ENCODE results near the gene PSORS1C2. TPM values are rescaled to one million over a fixed set of nuclear protein-coding genes. Genes with fewer than 3 reads are reported as not detected.

The PSORS1C2 gene
- total RNA-seq, 1 donor from 2014 or later = not detected

- Histone ChIP-seq H3K4me2 (ENCODE audit: low read length) (peak within 1 kb of the TSS; percentile 93), H3K4me3 (ENCODE audit: insufficient read depth, low read depth, low read length) (peak within 1 kb of the TSS; percentile 77), H3K27ac (ENCODE audit: low read depth, low read length) (peak within 1 kb of the TSS; percentile 77), H3K36me3 (ENCODE audit: insufficient read depth, low read length) (no peaks in the 10 kb centered on the region), H3K79me2 (ENCODE audit: insufficient read depth, low read length) (peaks cover 16% of the 10 kb centered on the region), H3K4me1 (ENCODE audit: insufficient read depth, low read length) (peaks cover 13% of the 10 kb centered on the region), H4K20me1 (ENCODE audit: insufficient read depth, low read length) (no peaks in the 10 kb centered on the region), H3K9me3 (ENCODE audit: insufficient read depth, low read depth, low read length) (no peaks in the 10 kb centered on the region), H3K9ac (ENCODE audit: low read length) (peak within 1 kb of the TSS; percentile 92), H3K27me3 (ENCODE audit: insufficient read depth, low read length) (no peaks in the 10 kb centered on the region), H2AFZ (ENCODE audit: low read depth, low read length) (peak within 1 kb of the TSS; percentile 92)
- no peak for TF ChIP-seq EZH2 (IDR thresholded peaks at IDR 0.05; ENCODE audit: insufficient read depth, low read length)
- no peak for TF ChIP-seq CTCF (IDR thresholded peaks at IDR 0.05; ENCODE audit: insufficient read depth, low read depth, low read length)
- peaks cover 4% of the 10 kb centered on the region for H3K36me3 Mint-ChIP-seq (ENCODE audit: low read depth, unreplicated experiment)
- H3K27me3 Mint-ChIP-seq (ENCODE audit: low read depth, unreplicated experiment) = peaks cover 2% of the 10 kb centered on the region
- no peak for FAIRE-seq
- peak within 1 kb of the TSS; percentile 1 for H3K27ac Mint-ChIP-seq (ENCODE audit: unreplicated experiment)
- peak within 1 kb of the TSS; percentile 91 for H3K4me3 Mint-ChIP-seq (ENCODE audit: unreplicated experiment)
- no peaks in the 10 kb centered on the region for H3K9me3 Mint-ChIP-seq (ENCODE audit: unreplicated experiment)
- peak; percentile 94 for DNase-seq (ENCODE audit: low read depth)
- peaks cover 2% of the 10 kb centered on the region for H3K4me1 Mint-ChIP-seq (ENCODE audit: low read depth, unreplicated experiment)
Observed at GRCh38 chr6:31158140-31158862, 19.4 kb upstream of the PSORS1C2 start, which contains the start of gene TCF19. TCF19 (plus strand) TSS chr6:31158589; CDS start chr6:31159470, 881 bp downstream.

- Mint-ChIP-seq H3K9me3 (ENCODE audit: unreplicated experiment) (no peaks in the 10 kb centered on the region), H3K27ac (ENCODE audit: unreplicated experiment) (peak within 1 kb of the TSS; percentile 1), H3K27me3 (ENCODE audit: low read depth, unreplicated experiment) (no peaks in the 10 kb centered on the region), H3K4me3 (ENCODE audit: unreplicated experiment) (peak within 1 kb of the TSS; percentile 91), H3K36me3 (ENCODE audit: low read depth, unreplicated experiment) (peaks cover 4% of the 10 kb centered on the region), H3K4me1 (ENCODE audit: low read depth, unreplicated experiment) (peaks cover 2% of the 10 kb centered on the region)
- H3K27me3 ChIP-seq (ENCODE audit: insufficient read depth, low read length) = no peaks in the 10 kb centered on the region
- peak within 1 kb of the TSS; percentile 92 for H3K9ac ChIP-seq (ENCODE audit: low read length)
- TF ChIP-seq CTCF (IDR thresholded peaks at IDR 0.05; ENCODE audit: insufficient read depth, low read depth, low read length) = no peak
- no peak for TF ChIP-seq EZH2 (IDR thresholded peaks at IDR 0.05; ENCODE audit: insufficient read depth, low read length)
- peaks cover 16% of the 10 kb centered on the region for H3K79me2 ChIP-seq (ENCODE audit: insufficient read depth, low read length)
- H3K4me1 ChIP-seq (ENCODE audit: insufficient read depth, low read length) = peaks cover 13% of the 10 kb centered on the region
- peak within 1 kb of the TSS; percentile 93 for H3K4me2 ChIP-seq (ENCODE audit: low read length)
- no peaks in the 10 kb centered on the region for H4K20me1 ChIP-seq (ENCODE audit: insufficient read depth, low read length)
- H2AFZ ChIP-seq (ENCODE audit: low read depth, low read length) = peak within 1 kb of the TSS; percentile 92
- no peaks in the 10 kb centered on the region for H3K9me3 ChIP-seq (ENCODE audit: insufficient read depth, low read depth, low read length)
- H3K36me3 ChIP-seq (ENCODE audit: insufficient read depth, low read length) = no peaks in the 10 kb centered on the region
- H3K4me3 ChIP-seq (ENCODE audit: insufficient read depth, low read depth, low read length) = peak within 1 kb of the TSS; percentile 77
- FAIRE-seq = no peak
- peak within 1 kb of the TSS; percentile 77 for H3K27ac ChIP-seq (ENCODE audit: low read depth, low read length)
- no peak for DNase-seq (ENCODE audit: low read depth)
Observed at GRCh38 chr6:31157513-31158139, 18.8 kb upstream of the PSORS1C2 start, which contains the start of gene CCHCR1. CCHCR1 (minus strand) TSS chr6:31157802; CDS start chr6:31157600, 202 bp downstream.

All from astrocyte (in vitro differentiated cells and primary cell).